G401.6 (cell line): ENCODE results near the gene APRT.

ENCODE experiments used
- FAIRE-seq: peaks from 2 replicates; lab custom pipeline; 2012; peaks lifted over from hg19 to GRCh38; lab: Jason Lieb, UNC

The APRT gene

GRCh38 chr16:88821168-88821850, 9.6 kb upstream of the APRT start:
- no peak for FAIRE-seq

DNA sequence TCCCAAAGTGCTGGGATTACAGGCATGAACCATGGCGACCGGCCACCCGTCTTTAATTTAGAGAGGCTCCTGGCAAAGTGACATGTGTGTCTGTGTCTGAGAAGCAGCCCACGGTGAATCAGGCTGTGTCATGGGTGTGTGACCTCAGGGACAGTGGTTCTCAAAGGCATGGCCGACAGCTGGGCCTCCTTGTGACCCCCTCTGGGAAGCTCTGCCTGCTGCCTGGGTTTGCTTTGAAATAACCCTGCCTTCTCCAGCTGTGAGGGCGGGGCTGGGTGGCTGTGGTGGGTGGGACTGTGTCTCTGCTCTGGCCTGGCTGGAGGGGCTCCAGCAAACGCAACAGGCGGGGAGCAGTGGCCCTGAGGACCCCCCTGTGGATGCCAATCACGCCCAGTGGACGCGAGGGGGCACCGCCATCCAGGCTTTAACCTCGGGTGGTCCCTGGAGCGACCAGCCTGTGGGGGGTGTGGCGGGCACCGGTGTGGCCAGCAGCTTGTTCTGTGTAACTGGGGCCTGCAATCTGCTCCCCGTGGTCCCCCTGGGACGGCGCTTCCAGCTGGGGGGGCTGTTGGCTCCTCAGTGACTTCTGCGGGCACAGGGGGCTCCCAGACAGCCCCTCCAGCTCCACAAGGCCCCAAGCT, 8.8 kb upstream of the APRT start:
- no peak for FAIRE-seq

DNA sequence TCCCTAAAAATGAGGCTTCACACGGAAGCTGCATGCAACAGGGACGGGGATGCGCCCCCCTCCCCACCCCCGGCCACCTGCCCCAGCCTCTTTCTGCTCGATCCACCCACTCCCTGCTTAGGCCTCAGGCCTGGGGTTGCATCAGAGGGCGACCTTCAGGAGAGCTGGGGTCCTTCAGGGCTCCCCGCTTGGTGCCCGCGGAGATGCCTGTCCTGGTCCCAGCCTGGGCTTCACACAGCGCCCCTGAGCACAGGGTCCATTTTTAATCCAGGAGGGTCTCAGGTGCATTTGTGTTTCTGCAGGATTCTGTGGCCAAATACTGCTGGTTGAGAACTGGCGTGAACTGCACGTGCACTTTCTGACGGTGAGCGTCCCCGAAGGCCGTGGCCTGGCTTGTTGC, 7.4 kb upstream of the APRT start:
- no peak for FAIRE-seq

DNA sequence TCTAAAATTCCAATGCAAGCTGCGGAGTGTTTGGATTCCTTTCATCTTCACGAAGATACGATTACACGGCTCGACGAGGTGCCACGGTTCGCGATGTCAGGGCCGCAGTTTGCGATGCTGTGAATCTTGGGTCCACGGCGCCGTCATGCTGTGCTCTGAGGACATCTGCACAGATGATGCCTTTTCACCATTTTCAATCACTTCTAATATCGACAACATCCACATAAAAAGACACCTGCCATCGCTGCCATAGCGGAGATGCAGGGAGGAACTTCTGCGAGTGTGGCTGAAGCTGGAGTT, 6.8 kb upstream of the APRT start:
- FAIRE-seq: no peak

DNA sequence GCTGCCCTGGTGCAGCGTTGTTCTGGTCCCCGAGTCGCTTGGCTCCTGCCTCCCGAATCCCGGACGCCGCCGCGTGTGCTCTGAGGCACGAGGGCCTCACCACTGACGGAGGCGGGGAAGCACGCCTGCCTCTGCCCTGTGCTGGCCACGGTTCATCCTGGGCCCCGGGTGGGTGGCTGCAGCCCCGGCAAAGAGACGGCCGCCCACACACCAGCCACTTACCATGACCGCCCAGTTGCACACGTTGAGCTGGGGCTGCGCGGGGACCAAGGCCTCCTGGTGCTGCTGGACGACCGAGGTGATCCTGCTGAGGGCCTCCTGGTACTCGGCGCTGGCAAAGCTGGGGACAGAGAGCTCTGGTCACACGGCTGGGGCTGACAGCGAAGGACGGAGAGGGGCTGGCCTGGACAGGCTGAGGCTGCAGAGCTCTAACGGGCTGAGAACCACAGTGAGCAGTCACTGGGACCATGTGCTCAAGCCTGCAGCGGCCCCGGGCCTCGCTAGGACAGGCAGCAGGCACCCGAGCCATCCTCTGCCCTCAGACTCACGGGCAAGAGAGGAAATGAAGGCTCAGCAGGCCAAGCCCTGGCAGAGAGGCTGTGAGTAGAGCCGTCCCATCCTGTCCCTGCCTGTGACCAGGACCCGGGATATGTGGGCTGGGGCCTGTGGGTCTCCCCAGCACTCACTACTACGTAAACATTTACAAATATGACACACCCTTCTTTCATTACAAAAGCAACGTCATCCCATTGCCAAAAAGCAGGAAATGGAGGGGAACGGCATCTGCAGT, 6.3 kb upstream of the APRT start:
- FAIRE-seq: no peak

- no peak for FAIRE-seq
These were observed 5.2 kb upstream of the APRT start for GRCh38 chr16:88816736-88817535.

DNA sequence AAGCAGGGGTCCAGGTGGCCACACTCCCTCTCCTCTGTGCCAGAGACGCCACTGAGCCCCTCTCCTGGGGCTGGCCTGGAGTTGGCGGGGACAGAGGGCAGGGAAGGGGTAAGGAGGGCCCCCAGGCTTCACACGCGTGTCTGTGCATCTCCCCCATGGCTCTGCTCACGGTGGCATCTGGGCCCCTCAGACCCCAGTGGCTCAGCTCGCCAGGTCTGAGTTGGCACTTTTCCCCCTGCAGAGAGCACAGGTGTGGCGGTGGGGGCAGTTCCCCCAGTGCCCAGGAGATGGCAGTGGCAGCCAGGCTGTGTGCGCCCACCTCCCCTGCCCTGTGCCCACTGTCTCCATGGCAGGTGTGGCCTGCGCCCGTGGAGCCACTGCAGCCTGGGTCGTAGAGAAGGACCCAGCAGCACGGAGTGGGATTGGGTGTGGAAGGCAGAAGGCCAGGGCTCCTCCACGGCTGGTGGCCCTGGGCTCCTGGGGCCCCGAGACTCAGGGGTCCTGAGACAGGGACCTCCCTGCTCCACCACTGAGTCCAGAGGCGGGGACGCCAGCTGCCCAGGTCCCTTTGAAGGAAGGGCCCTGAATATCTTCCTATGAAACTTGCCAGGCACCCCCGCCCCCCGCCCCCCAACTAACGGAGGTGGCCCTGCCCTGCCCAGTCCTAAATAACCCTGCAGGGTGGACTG, 4.3 kb upstream of the APRT start:
- no peak for FAIRE-seq

DNA sequence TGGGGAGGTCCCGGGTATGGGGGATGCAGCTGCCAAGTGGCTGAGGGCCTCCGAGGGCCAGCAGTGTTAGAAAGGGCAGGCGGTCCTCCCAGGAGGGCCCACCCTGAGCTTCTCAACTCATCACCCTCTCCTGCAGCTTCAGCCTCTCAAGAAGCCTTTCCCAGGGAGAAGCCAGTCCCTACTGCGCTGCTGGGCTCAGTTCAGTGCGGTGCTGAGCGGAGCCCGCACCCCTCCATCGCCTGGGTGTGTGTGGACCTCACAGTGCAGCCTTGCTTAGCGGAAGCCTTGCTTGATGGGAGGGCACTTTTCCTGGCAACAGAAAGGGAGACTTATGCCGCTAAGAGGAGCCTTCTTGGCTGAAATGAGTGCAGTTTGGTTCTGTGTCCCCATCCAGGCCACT, 3.5 kb upstream of the APRT start:
- FAIRE-seq: no peak

GRCh38 chr16:88814144-88814502, 2.4 kb upstream of the APRT start:
- no peak for FAIRE-seq

DNA sequence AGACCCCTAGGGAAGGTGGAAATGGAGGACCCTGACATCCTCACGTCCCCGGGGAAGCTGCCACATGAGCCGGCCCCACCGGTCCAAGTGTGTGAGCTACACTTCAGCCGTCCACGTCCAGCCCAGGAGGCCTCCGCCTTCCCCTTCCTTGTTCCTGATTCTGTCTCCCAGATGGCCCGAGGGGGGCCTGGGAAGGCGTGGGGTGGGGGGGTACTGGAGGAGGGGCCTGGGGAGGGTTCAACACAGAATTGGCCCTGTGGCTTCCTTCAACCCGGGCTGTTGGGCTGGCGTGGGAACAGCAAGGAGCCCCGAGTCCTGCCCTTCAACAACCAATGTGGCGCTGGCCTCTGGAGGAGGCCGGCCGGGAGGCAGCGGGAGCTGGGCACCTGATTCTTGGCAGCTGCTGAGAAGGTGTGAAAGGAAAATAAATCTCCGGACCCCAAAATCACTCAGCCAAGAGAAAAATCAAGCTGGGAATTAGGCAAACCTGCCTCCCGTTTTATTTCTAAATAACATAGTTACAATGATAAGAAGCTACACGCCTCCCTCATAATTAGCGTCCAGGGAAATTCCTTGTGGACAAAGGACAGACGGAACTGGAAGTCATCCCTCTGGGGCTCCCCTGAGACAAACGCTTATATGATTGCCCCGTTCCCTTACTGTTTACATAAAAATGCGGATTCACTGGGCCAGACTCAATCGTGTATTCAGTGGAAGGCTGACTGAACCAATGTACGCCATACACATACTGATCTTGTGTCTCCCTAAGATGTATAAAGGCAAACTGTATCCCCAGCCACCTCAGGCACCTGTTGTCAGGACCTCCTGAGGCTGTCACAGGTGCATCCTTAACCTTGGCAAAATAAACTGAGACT, 1.8 kb upstream of the APRT start:
- FAIRE-seq: no peak

- no peak for FAIRE-seq
These were observed 963 bp upstream of the APRT start for GRCh38 chr16:88812513-88813268.

- FAIRE-seq: no peak
These were observed 588 bp downstream of the APRT start for GRCh38 chr16:88810912-88811768.

GRCh38 chr16:88810166-88810911, 1.4 kb downstream of the APRT start:
- no peak for FAIRE-seq

GRCh38 chr16:88809676-88810165, 2.0 kb downstream of the APRT start:
- FAIRE-seq: no peak

- FAIRE-seq: no peak
These were observed 2.6 kb downstream of the APRT start for GRCh38 chr16:88809068-88809675.

DNA sequence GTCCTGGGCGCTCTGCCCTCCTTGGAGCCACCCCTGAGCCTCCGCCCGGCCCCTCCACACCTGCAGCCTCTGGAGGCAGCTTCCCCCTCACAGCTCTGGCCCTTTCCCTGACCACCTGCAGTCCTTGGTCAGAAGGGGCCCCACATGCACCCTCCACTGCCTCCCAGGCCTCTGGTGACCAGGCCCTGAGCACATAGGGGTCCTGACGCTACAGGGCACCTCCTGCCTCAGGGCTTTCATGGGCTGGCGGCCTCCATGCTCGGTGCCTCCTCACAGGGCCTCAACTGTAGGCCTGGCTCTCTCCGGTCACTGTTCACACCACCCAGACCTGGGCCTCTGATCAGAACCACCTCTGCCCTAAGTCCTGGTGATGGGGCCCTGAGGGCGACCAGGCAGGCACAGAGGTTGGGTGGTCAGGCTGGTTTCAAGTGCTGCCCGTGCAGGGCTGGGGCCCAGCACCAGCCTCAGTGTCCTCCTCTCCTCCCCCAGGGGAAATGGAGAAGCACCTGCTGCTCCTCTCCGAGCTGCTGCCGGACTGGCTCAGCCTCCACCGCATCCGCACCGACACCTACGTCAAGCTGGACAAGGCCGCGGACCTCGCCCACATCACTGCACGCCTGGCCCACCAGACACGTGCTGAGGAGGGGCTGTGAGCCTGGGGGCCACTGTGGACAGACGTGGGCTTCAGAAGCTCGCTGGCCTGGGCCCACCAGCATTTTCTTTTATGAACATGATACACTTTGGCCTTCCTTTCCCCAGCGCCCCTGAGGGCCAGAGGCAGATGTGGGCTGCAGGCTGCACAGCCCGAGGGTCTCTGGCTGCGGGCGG, 3.9 kb downstream of the APRT start:
- FAIRE-seq: no peak

- no peak for FAIRE-seq
These were observed 4.5 kb downstream of the APRT start for GRCh38 chr16:88807142-88807625.
